Neural crest cell (in vitro differentiated cells): ENCODE data around the gene COX4I1. TPM values are rescaled to one million over a fixed set of nuclear protein-coding genes. Genes with fewer than 3 reads are reported as not detected.
"Not testable (repeated sequence)": the region's sequence is repeated elsewhere in the genome, so short reads cannot be mapped to it uniquely, and the experiment has no call there.

Experiments used
- DNase-seq: peaks from one replicate; pipeline ENCODE4 v3.0.0; 2021; ENCODE audit warnings: low read depth, mixed read lengths, low spot score
- H3K27ac Mint-ChIP-seq: one replicate; pipeline ENCODE4 v1.8.0; 2021; ENCODE audit warnings: mild to moderate bottlenecking, mixed read lengths; ENCODE audit not compliant: unreplicated experiment
- H3K27me3 Mint-ChIP-seq: 2 replicates; pipeline ENCODE4 v1.8.0; 2021; ENCODE audit warnings: low read depth, mild to moderate bottlenecking, mixed read lengths
- H3K36me3 Mint-ChIP-seq: 2 replicates; pipeline ENCODE4 v1.8.0; 2021; ENCODE audit warnings: low read depth, mild to moderate bottlenecking, mixed read lengths
- H3K4me1 Mint-ChIP-seq: 2 replicates; pipeline ENCODE4 v1.8.0; 2021; ENCODE audit warnings: mixed read lengths
- H3K4me3 Mint-ChIP-seq: one replicate; pipeline ENCODE4 v1.8.0; 2021; ENCODE audit warnings: mild to moderate bottlenecking, mixed read lengths
- H3K9me3 Mint-ChIP-seq: 2 replicates; pipeline ENCODE4 v1.8.0; 2021; ENCODE audit warnings: mixed read lengths
- CTCF ChIP-seq: fragments of 200-600 bp; sonication (generic); conservative IDR thresholded peaks from 2 replicates; pipeline ENCODE4 v1.5.0; 2021; ENCODE audit warnings: antibody characterized with exemption, mild to moderate bottlenecking
- total RNA-seq: library from RNA; stranded (reverse); gene quantifications from 2 replicates; pipeline ENCODE4 v1.2.1, GENCODE V29; 2021

The COX4I1 gene
- total RNA-seq, 1 donor from 2014 or later: 434 TPM

GRCh38 chr16:85835956-85836705 is 36.6 kb downstream of the COX4I1 start:
- Mint-ChIP-seq H3K36me3 (no peaks in the 10 kb centered on the region), H3K27ac (no peak overlapping the region), H3K4me1 (no peaks in the 10 kb centered on the region), H3K27me3 (peaks cover 42% of the 10 kb centered on the region), H3K4me3 (no peak overlapping the region), H3K9me3 (peaks cover 5% of the 10 kb centered on the region)
- no peak for DNase-seq
- TF ChIP-seq CTCF: no peak

GRCh38 chr16:85836706-85837582 is 37.4 kb downstream of the COX4I1 start:
- TF ChIP-seq CTCF: no peak
- no peaks in the 10 kb centered on the region for H3K36me3 Mint-ChIP-seq
- no peaks in the 10 kb centered on the region for H3K4me1 Mint-ChIP-seq
- H3K27ac Mint-ChIP-seq: no peak overlapping the region
- no peak for DNase-seq
- peaks cover 40% of the 10 kb centered on the region for H3K27me3 Mint-ChIP-seq
- no peak overlapping the region for H3K4me3 Mint-ChIP-seq
- H3K9me3 Mint-ChIP-seq: no peaks in the 10 kb centered on the region

- not testable (repeated sequence) for H3K4me1 Mint-ChIP-seq, H3K4me3 Mint-ChIP-seq, H3K9me3 Mint-ChIP-seq, DNase-seq, H3K36me3 Mint-ChIP-seq, H3K27ac Mint-ChIP-seq
- peaks cover 35% of the 10 kb centered on the region for H3K27me3 Mint-ChIP-seq
These were observed 38.2 kb downstream of the COX4I1 start for GRCh38 chr16:85837654-85838053.

- H3K27ac Mint-ChIP-seq: no peak overlapping the region
- H3K27me3 Mint-ChIP-seq: peaks cover 29% of the 10 kb centered on the region
- H3K36me3 Mint-ChIP-seq: no peaks in the 10 kb centered on the region
- TF ChIP-seq CTCF: no peak
- H3K4me1 Mint-ChIP-seq: no peaks in the 10 kb centered on the region
- no peaks in the 10 kb centered on the region for H3K9me3 Mint-ChIP-seq
- H3K4me3 Mint-ChIP-seq: no peak overlapping the region
- no peak for DNase-seq
These were observed 38.9 kb downstream of the COX4I1 start for GRCh38 chr16:85838381-85838780.

GRCh38 chr16:85838876-85839585 is 39.5 kb downstream of the COX4I1 start:
- peaks cover 29% of the 10 kb centered on the region for H3K27me3 Mint-ChIP-seq
- no peaks in the 10 kb centered on the region for H3K36me3 Mint-ChIP-seq
- H3K27ac Mint-ChIP-seq: no peak overlapping the region
- no peaks in the 10 kb centered on the region for H3K4me1 Mint-ChIP-seq
- no peak overlapping the region for H3K4me3 Mint-ChIP-seq
- H3K9me3 Mint-ChIP-seq: no peaks in the 10 kb centered on the region
- TF ChIP-seq CTCF: no peak
- DNase-seq: no peak
